Epithelial cell of proximal tubule (primary cell): Measurements from ENCODE around the gene TBC1D22A. TPM values are rescaled to one million over a fixed set of nuclear protein-coding genes. Genes with fewer than 3 reads are reported as not detected.

Experiments
- DNase-seq: peaks from one replicate; pipeline ENCODE4 v3.0.0-alpha.2; 2011; ENCODE audit warnings: low read depth
- H3K4me3 ChIP-seq: 2 replicates; pipeline ENCODE4 v1.5.1; 2011; ENCODE audit warnings: low read depth, mild to moderate bottlenecking, low read length
- total RNA-seq: library from RNA; depleted of rRNA; stranded (reverse); fragments of >200 nt; gene quantifications from 2 replicates; pipeline ENCODE4 v1.2.3, GENCODE V29; 2015
- TF ChIP-seq, protein P1 (sequence below): conservative IDR thresholded peaks from 2 replicates; pipeline ENCODE4 v1.5.1; 2012; ENCODE audit warnings: low read depth, mild to moderate bottlenecking, low read length

The TBC1D22A gene
- total RNA-seq, 1 donor from 2014 or later: 22.7 TPM

DNA sequence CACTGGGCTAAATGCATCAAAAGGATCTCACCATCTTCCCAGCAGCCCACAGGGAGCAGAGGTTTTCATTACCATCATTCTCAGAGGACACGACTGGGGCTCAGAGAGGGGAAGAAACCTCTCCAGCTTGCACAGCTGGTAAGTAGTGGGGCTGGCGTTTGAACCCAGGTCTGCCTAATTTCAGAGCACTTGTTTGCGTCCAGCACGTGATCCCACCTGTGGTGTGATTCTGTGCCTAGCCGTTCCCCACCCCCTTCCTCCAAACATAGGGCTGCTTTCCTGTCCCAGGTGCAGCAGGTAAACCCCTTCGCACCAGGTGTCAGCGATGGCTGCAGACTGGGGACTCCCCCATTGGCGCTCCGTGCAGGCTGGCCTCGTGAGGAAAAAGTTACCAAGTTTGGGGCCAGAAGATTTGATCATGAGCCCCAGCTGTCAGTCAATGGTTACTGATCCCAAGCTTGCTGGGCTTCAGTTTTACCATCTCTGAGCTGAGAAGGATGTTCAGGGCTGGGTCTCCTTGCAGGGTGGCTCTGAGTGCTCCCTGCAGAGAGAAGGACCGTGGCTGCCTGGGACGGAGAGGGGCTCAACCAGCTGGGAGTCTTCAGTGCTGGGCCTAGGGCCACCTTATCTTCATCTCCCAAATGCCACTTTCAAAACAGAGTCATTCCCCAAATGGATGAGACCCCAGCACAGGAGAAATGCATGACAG, 445.6 kb downstream of the TBC1D22A start:
- no peak overlapping the region for H3K4me3 ChIP-seq
- TF ChIP-seq, protein P1, sequence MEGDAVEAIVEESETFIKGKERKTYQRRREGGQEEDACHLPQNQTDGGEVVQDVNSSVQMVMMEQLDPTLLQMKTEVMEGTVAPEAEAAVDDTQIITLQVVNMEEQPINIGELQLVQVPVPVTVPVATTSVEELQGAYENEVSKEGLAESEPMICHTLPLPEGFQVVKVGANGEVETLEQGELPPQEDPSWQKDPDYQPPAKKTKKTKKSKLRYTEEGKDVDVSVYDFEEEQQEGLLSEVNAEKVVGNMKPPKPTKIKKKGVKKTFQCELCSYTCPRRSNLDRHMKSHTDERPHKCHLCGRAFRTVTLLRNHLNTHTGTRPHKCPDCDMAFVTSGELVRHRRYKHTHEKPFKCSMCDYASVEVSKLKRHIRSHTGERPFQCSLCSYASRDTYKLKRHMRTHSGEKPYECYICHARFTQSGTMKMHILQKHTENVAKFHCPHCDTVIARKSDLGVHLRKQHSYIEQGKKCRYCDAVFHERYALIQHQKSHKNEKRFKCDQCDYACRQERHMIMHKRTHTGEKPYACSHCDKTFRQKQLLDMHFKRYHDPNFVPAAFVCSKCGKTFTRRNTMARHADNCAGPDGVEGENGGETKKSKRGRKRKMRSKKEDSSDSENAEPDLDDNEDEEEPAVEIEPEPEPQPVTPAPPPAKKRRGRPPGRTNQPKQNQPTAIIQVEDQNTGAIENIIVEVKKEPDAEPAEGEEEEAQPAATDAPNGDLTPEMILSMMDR: no peak
- DNase-seq: no peak

DNA sequence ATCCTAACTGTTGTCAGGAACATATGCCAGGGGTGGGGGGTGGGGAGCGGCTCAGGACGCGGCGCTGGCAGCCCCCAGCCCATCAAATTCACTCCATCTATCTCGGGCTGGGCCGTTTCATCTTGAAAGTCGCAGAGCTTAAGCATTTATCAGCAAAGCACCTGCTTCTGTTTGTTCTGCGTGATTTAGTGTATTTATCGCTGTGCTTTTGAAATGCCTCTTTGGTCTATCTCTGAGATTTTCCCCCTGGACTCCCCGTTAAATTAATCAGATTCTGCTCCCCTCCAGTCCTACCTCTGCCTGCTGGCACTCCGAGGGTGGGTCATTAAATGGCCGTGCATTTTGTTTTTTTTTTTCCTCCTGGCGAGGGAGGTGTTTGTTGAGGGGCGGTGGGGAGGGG, 446.2 kb downstream of the TBC1D22A start:
- TF ChIP-seq, protein P1: no peak
- no peak overlapping the region for H3K4me3 ChIP-seq
- no peak for DNase-seq

DNA sequence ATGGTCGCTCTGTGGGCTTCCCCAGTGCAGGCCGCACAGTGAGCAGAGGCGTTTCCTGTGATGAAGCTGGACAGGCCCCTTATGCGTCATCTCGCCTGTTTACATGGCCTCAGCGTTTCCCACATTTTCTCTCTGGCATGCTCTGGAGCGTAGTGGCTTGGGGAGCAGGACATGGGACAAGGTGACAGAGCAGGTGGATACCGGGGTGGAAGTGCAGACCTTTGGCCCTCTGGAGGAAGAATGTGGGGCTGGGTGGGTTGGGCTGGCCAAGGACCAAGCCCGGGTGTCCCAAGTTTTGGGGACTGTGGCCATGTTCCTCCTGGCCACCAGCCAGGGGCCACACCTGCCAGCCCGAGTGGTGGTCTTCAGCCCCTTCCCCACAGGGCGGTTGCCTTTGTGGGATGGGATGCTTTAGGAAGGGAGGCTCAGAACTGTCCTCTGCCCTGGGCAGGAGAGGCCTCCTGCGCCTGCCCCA, 446.6 kb downstream of the TBC1D22A start:
- no peak for DNase-seq
- TF ChIP-seq, protein P1: no peak
- H3K4me3 ChIP-seq: no peak overlapping the region

DNA sequence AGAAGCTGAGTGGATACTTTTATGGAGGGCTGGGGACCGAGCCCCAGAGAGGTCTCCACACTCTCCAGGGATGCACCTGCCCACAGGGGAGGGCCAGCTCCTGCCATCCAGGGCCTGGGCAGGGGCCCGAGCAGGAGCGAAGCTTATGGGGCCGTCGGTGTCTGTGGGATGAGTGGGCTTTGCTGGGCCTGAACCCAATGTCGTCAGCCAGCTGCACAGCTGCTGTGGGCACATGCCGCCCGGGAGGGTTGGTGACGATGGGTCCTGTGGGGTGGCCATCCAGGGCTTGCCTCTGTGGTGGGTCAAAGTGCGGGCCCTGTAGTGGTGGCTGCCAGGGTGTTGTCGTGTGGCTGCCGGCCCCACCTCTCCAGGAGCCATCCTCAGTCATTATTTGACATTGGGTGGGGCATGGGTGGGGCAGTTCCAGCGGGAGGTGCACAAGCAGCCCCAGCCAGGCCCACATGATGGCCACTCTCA, 447.1 kb downstream of the TBC1D22A start:
- no peak for DNase-seq
- TF ChIP-seq, protein P1: no peak

DNA sequence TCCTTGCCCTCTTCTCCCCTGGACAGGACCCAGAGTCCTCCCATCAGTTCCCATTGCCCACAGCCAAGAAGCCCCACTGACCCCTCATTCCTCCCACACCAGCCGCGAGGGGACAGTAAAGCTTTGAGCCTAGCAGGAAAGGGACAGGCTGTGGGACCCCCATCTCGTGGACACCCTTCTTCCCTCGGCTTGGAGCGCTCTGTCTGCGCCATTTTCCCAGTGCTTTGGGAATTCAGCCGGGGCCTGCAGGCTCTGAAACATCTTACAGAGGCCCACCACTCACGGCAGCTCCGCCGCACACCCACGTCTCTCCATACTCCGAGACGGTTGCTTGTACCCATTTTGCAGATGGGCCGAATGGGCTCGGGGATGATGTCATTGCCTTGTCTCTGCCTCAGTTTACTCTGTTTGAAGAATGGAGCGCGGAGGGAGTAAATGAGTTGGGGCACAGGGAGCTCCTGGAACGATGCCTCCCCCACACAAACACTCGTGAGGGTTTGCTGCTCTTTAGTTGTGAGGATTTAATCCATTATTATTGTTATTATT, 447.7 kb downstream of the TBC1D22A start:
- TF ChIP-seq, protein P1: no peak
- no peak overlapping the region for H3K4me3 ChIP-seq
- DNase-seq: no peak

More for the DNA sequence above, 447.1 kb downstream of the TBC1D22A start:
- H3K4me3 ChIP-seq: no peak overlapping the region

DNA sequence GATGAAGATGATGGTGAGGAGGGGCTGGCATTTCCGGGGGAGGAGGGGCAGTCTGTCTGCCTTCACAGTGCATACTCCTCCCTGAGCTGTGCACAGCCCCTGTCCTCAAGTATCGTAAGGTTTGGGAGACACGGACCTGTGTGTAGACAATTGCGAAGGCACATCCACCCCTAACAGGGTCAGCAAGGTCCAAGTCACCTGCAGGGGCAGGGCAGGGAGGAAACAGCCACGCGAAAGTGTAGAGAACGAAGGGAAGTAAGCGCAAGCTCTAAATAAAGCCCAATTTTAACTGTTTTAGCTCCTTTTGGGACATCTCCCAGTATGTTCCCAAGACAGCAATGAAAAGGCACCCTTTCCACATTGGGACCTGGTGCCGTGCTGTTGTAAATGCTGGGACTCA, 448.2 kb downstream of the TBC1D22A start:
- TF ChIP-seq, protein P1: no peak

More for the DNA sequence above, 448.2 kb downstream of the TBC1D22A start:
- H3K4me3 ChIP-seq: no peak overlapping the region
- no peak for DNase-seq
